ENCODE data around the gene ATP1B2. TPM values are rescaled to one million over a fixed set of nuclear protein-coding genes. Genes with fewer than 3 reads are reported as not detected.
A peak's percentile ranks its signal among the peaks of the same experiment; 100 is the strongest.

The ATP1B2 gene
- total RNA-seq, 1 donor from 2014 or later: 4.8 TPM

DNA sequence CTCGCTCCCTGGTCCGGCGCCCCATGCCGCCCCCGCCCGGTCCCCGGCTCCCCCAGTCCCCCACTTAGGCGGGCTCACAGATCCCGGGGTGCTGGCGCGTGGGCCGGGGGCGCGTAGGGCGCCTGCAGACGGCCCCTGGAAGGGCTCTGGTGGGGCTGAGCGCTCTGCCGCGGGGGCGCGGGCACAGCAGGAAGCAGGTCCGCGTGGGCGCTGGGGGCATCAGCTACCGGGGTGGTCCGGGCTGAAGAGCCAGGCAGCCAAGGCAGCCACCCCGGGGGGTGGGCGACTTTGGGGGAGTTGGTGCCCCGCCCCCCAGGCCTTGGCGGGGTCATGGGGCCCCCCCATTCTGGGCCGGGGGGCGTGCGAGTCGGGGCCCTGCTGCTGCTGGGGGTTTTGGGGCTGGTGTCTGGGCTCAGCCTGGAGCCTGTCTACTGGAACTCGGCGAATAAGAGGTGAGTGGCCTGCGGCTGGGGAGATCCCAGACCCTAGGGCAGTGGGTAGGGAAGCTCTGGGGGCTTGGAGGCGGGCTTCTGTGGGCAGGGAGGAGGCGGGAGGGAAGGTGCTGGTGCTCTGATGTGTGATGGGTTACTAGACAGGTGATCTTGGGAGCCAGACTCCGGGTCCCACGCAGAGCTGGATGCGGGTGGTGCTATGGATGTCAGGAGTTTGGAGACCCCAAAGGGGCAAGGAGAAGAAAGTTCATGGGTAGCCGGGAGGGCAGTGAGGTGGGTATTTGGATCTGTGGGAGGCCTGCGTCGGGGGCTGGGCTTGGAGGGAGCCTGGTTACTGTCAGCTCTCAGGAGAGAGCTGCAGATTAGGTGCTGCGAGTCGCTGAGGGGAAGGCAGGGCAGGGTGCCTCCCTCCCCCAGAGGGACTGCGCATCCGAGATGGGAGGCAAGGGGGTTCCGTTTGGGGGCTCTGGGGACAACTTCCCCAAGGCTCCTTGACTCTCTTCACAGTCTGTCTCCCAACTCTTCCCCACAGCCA lies 54.8 kb downstream of the ATP1B2 start:
- no peak for DNase-seq (ENCODE audit: extremely low spot score, unreplicated experiment)
- H3K27me3 Mint-ChIP-seq: peaks cover 20% of the 10 kb centered on the region
- no peaks in the 10 kb centered on the region for H3K9me3 Mint-ChIP-seq
- H3K27ac Mint-ChIP-seq: peak overlapping the region; percentile 57
- TF ChIP-seq, protein P1, sequence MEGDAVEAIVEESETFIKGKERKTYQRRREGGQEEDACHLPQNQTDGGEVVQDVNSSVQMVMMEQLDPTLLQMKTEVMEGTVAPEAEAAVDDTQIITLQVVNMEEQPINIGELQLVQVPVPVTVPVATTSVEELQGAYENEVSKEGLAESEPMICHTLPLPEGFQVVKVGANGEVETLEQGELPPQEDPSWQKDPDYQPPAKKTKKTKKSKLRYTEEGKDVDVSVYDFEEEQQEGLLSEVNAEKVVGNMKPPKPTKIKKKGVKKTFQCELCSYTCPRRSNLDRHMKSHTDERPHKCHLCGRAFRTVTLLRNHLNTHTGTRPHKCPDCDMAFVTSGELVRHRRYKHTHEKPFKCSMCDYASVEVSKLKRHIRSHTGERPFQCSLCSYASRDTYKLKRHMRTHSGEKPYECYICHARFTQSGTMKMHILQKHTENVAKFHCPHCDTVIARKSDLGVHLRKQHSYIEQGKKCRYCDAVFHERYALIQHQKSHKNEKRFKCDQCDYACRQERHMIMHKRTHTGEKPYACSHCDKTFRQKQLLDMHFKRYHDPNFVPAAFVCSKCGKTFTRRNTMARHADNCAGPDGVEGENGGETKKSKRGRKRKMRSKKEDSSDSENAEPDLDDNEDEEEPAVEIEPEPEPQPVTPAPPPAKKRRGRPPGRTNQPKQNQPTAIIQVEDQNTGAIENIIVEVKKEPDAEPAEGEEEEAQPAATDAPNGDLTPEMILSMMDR (conservative IDR thresholded peaks at IDR 0.05): no peak
- H3K36me3 Mint-ChIP-seq: peaks cover under 1% of the 10 kb centered on the region
- H3K4me1 Mint-ChIP-seq (ENCODE audit: unreplicated experiment): peaks cover 31% of the 10 kb centered on the region
- peak overlapping the region; percentile 91 for H3K4me3 Mint-ChIP-seq

DNA sequence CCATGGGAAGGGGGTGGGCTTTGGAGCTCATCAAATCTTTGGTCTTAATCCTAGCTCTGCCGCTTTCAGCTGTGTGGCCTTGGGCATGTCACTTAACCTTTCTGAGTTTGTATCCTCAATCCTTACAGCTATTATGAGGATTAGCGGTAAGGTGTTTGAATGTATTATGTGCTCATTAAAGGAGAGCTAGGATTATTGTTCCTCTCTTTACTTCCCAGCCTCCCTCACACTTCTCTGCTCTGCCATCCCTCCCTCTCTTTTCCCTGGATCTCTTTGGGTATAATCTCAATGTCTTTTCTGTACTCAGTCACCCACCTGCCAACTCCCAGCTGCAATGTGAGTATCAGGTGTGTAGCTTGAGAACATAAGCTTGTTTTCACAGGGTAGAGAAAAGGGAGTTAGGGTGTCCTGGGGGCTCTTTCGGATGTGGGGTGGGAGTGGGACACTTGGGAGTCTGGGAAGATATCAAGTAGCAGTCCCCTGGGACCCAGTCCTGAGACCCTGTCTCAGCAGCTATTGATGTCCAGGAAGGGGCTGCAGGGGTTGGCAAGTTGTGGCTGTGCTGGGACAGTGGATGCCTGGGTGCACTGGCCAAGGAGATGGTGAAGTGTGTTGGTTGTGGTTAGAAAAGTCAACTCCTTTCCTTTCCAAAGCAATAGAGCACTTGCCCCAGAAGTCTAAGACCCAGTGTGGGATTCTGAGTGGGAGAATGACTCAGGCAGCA lies 56.1 kb downstream of the ATP1B2 start:
- Mint-ChIP-seq H3K4me3 (peak overlapping the region; percentile 88), H3K9me3 (no peaks in the 10 kb centered on the region), H3K27ac (no peak overlapping the region), H3K27me3 (peaks cover 25% of the 10 kb centered on the region), H3K4me1 (ENCODE audit: unreplicated experiment) (peaks cover 41% of the 10 kb centered on the region), H3K36me3 (peaks cover 4% of the 10 kb centered on the region)
- DNase-seq (ENCODE audit: extremely low spot score, unreplicated experiment): no peak
- TF ChIP-seq, protein P1 (conservative IDR thresholded peaks at IDR 0.05): no peak

Other genes starting within 250 kb of the ATP1B2 start
- gene TMEM256, start 246.8 kb upstream of the ATP1B2 start, total RNA-seq (ENCODE audit: low replicate concordance): 89.8 and 90.3 TPM in 2 replicates
- 15.0 and 68.4 TPM in 2 replicates for gene NLGN2, start 243.1 kb upstream of the ATP1B2 start, total RNA-seq (ENCODE audit: low replicate concordance)
- 0.31 TPM in 1 of 2 replicates, not detected in the other for gene SPEM1, start 230.6 kb upstream of the ATP1B2 start, total RNA-seq (ENCODE audit: low replicate concordance)
- gene SPEM2, start 225.3 kb upstream of the ATP1B2 start, total RNA-seq (ENCODE audit: low replicate concordance): not detected in 2 replicates
- not detected in 2 replicates for gene SPEM3, start 222.1 kb upstream of the ATP1B2 start, total RNA-seq (ENCODE audit: low replicate concordance)
- gene TMEM102, start 215.5 kb upstream of the ATP1B2 start, total RNA-seq (ENCODE audit: low replicate concordance): 6.4 and 15.9 TPM in 2 replicates
- 21.8 and 76.0 TPM in 2 replicates for gene FGF11, start 211.4 kb upstream of the ATP1B2 start, total RNA-seq (ENCODE audit: low replicate concordance)
- 16.4 and 51.1 TPM in 2 replicates for gene CHRNB1, start 205.9 kb upstream of the ATP1B2 start, total RNA-seq (ENCODE audit: low replicate concordance)
- 34.5 and 76.6 TPM in 2 replicates for gene ZBTB4, start 171.3 kb upstream of the ATP1B2 start, total RNA-seq (ENCODE audit: low replicate concordance)
- gene SLC35G6, start 169.5 kb upstream of the ATP1B2 start, total RNA-seq (ENCODE audit: low replicate concordance): not detected in 2 replicates
- gene POLR2A, start 166.6 kb upstream of the ATP1B2 start, total RNA-seq (ENCODE audit: low replicate concordance): 175 and 244 TPM in 2 replicates
- gene TNFSF12, start 101.9 kb upstream of the ATP1B2 start, total RNA-seq (ENCODE audit: low replicate concordance): 4.3 and 11.3 TPM in 2 replicates
- 2.4 and 3.5 TPM in 2 replicates for gene TNFSF13, start 92.2 kb upstream of the ATP1B2 start, total RNA-seq (ENCODE audit: low replicate concordance)
- 50.2 and 52.7 TPM in 2 replicates for gene SENP3, start 89.0 kb upstream of the ATP1B2 start, total RNA-seq (ENCODE audit: low replicate concordance)
- 5.0 and 5.8 TPM in 2 replicates for gene CD68, start 71.3 kb upstream of the ATP1B2 start, total RNA-seq (ENCODE audit: low replicate concordance)
- 61.8 and 67.6 TPM in 2 replicates for gene MPDU1, start 67.1 kb upstream of the ATP1B2 start, total RNA-seq (ENCODE audit: low replicate concordance)
- 0.77 and 4.0 TPM in 2 replicates for gene SOX15, start 60.8 kb upstream of the ATP1B2 start, total RNA-seq (ENCODE audit: low replicate concordance)
- 37.1 and 44.2 TPM in 2 replicates for gene FXR2, start 36.0 kb upstream of the ATP1B2 start, total RNA-seq (ENCODE audit: low replicate concordance)
- gene SAT2, start 23.1 kb upstream of the ATP1B2 start, total RNA-seq (ENCODE audit: low replicate concordance): 94.1 and 104 TPM in 2 replicates
- 2.0 and 3.0 TPM in 2 replicates for gene SHBG, start 20.8 kb upstream of the ATP1B2 start, total RNA-seq (ENCODE audit: low replicate concordance)
- 80.7 and 123 TPM in 2 replicates for gene TP53, start 36.6 kb downstream of the ATP1B2 start, total RNA-seq (ENCODE audit: low replicate concordance)
- 10.2 and 22.1 TPM in 2 replicates for gene WRAP53, start 37.6 kb downstream of the ATP1B2 start, total RNA-seq (ENCODE audit: low replicate concordance)
- gene EFNB3, start 54.3 kb downstream of the ATP1B2 start, total RNA-seq (ENCODE audit: low replicate concordance): 11.4 and 79.5 TPM in 2 replicates
- 0.10 and 1.0 TPM in 2 replicates for gene DNAH2, start 66.8 kb downstream of the ATP1B2 start, total RNA-seq (ENCODE audit: low replicate concordance)
- 69.1 and 85.1 TPM in 2 replicates for gene KDM6B, start 183.3 kb downstream of the ATP1B2 start, total RNA-seq (ENCODE audit: low replicate concordance)
- 4.5 and 10.2 TPM in 2 replicates for gene TMEM88, start 204.1 kb downstream of the ATP1B2 start, total RNA-seq (ENCODE audit: low replicate concordance)
- 43.6 and 64.9 TPM in 2 replicates for gene NAA38, start 206.6 kb downstream of the ATP1B2 start, total RNA-seq (ENCODE audit: low replicate concordance)
- gene CYB5D1, start 207.1 kb downstream of the ATP1B2 start, total RNA-seq (ENCODE audit: low replicate concordance): 16.6 and 17.9 TPM in 2 replicates
- 170 and 172 TPM in 2 replicates for gene CHD3, start 237.9 kb downstream of the ATP1B2 start, total RNA-seq (ENCODE audit: low replicate concordance)

Data from type B pancreatic cell (in vitro differentiated cells).